Body of pancreas (tissue), 4 donors: ENCODE data around the gene SLCO1A2. TPM values are rescaled to one million over a fixed set of nuclear protein-coding genes. Genes with fewer than 3 reads are reported as not detected.
"Not testable (repeated sequence)": the region's sequence is repeated elsewhere in the genome, so short reads cannot be mapped to it uniquely, and the experiment has no call there.

Experiments
- ATAC-seq: fragments of 150-250 bp; one replicate; pipeline ENCODE4 v1.9.1; 2016
- DNase-seq, 4 donors: peaks; one replicate each; pipeline ENCODE4 v3.0.0-alpha.2; 2019
- H3K27ac ChIP-seq, 4 donors: fragments of 200-600 bp; sonication (generic); 1 replicate in 3 of 4; 2 replicates in 1 of 4; pipeline versions ENCODE4 v1.5.1 to v1.6.1; 2016 to 2019; ENCODE audit warnings: mild to moderate bottlenecking in 1 of 4, mixed read lengths in 1 of 4, moderate library complexity in 1 of 4
- H3K27me3 ChIP-seq, 2 donors: fragments of 200-600 bp; sonication (generic); one replicate each; pipeline ENCODE4 v1.6.0; 2016; ENCODE audit warnings: mild to moderate bottlenecking in 1 of 2
- H3K36me3 ChIP-seq, 2 donors: fragments of 200-600 bp; sonication (generic); replicated peaks in 1 of 2; 2 replicates each; pipeline ENCODE4 v1.5.1; 2016; ENCODE audit warnings: low read depth in 2 of 2; ENCODE audit not compliant: insufficient read depth in 1 of 2
- H3K4me1 ChIP-seq: fragments of 200-600 bp; sonication (generic); one replicate; pipeline ENCODE4 v1.6.0; 2016
- H3K4me3 ChIP-seq, 2 donors: fragments of 200-600 bp; sonication (generic); 1 replicate in 1 of 2; 2 replicates in 1 of 2; pipeline ENCODE4 v1.5.1; 2016 to 2019
- H3K9me3 ChIP-seq, 3 donors: fragments of 200-600 bp; sonication (generic); 1 replicate in 2 of 3; 2 replicates in 1 of 3; pipeline ENCODE4 v1.5.1; 2016
- CTCF ChIP-seq, 7 experiments: fragments of 450-650 bp in 4 of 7; fragments of 200-600 bp in 3 of 7; sonication (generic) in 3 of 7; IDR thresholded peaks; one replicate each; pipeline ENCODE4 v1.5.1; 2016 to 2019; ENCODE audit warnings: antibody characterized with exemption in 7 of 7
- POLR2A ChIP-seq, 3 donors: fragments of 450-650 bp; IDR thresholded peaks; one replicate each; pipeline ENCODE4 v1.6.1; 2016; ENCODE audit warnings: antibody characterized with exemption in 3 of 3, mild to moderate bottlenecking in 2 of 3
- WGBS, 2 donors: methylation state at CpG; one replicate each; pipeline ENCODE4 v1.1.5; 2017; 5-methylcytosine and 5-hydroxymethylcytosine counted together
- intact Hi-C: fragments of 100-400 bp; cut with DNase I; formaldehyde crosslinking; loops from one replicate; pipeline ENCODE4 v1.15.1; 2023
- total RNA-seq, 2 donors: library from RNA; depleted of rRNA; stranded (reverse); fragments of >200 nt; gene quantifications; one replicate each; pipeline ENCODE4 v1.1.0, GENCODE V29; 2016

The SLCO1A2 gene
- total RNA-seq, 2 donors from 2014 or later = not detected

GRCh38 chr12:21370845-21371449 lies 36.2 kb upstream of the SLCO1A2 start:
- Histone ChIP-seq H3K9me3 (no peaks in the 10 kb centered on the region), H3K27ac (no peak overlapping the region), H3K4me3 (no peak overlapping the region), H3K36me3 (no peaks in the 10 kb centered on the region), H3K27me3 (no peaks in the 10 kb centered on the region), H3K4me1 (no peaks in the 10 kb centered on the region)
- DNase-seq (no peak), ATAC-seq (no peak)
- intact Hi-C loops = no loop called here
- WGBS, 2 donors = 79 to 80% methylated on average over 7 of the region's 7 CpGs
- TF ChIP-seq POLR2A (IDR thresholded peaks at IDR 0.05) (no peak), CTCF (IDR thresholded peaks at IDR 0.05) (no peak)

GRCh38 chr12:21369141-21369980 lies 34.6 kb upstream of the SLCO1A2 start:
- Histone ChIP-seq H3K27ac (no peak overlapping the region), H3K4me1 (no peaks in the 10 kb centered on the region), H3K27me3 (no peaks in the 10 kb centered on the region), H3K36me3 (no peaks in the 10 kb centered on the region), H3K9me3 (no peaks in the 10 kb centered on the region), H3K4me3 (no peak overlapping the region)
- intact Hi-C loops = no loop called here
- DNase-seq (no peak), ATAC-seq (no peak)
- 45 to 46% methylated on average over 4 of the region's 4 CpGs for WGBS, 2 donors
- TF ChIP-seq POLR2A (IDR thresholded peaks at IDR 0.05) = no peak
- TF ChIP-seq CTCF (IDR thresholded peaks at IDR 0.05) = no peak

GRCh38 chr12:21360632-21361031 lies 25.9 kb upstream of the SLCO1A2 start:
- H3K9me3 ChIP-seq, H3K27ac ChIP-seq, DNase-seq, ATAC-seq, H3K4me3 ChIP-seq, intact Hi-C loops, H3K36me3 ChIP-seq, H3K4me1 ChIP-seq, H3K27me3 ChIP-seq: not testable (repeated sequence)
- 79 to 84% methylated on average over 10 of the region's 10 CpGs for whole genome bisulfite sequencing, 2 donors

- WGBS, 2 donors = 81 to 89% methylated on average over 1 of the region's 1 CpG
- no peak for ATAC-seq
Measured at GRCh38 chr12:21354641-21355040, 19.9 kb upstream of the SLCO1A2 start.

More at GRCh38 chr12:21354641-21355040, 19.9 kb upstream of the SLCO1A2 start:
- no peaks in the 10 kb centered on the region for H3K36me3 ChIP-seq
- no peak overlapping the region for H3K4me3 ChIP-seq
- no peaks in the 10 kb centered on the region for H3K4me1 ChIP-seq
- DNase-seq = no peak
- TF ChIP-seq CTCF (IDR thresholded peaks at IDR 0.05) (no peak), POLR2A (IDR thresholded peaks at IDR 0.05) (no peak)
- intact Hi-C loops = no loop called here
- no peak overlapping the region for H3K27ac ChIP-seq
- H3K27me3 ChIP-seq = no peaks in the 10 kb centered on the region
- no peaks in the 10 kb centered on the region for H3K9me3 ChIP-seq
